ENCODE data around the gene MPPED2. TPM values are rescaled to one million over a fixed set of nuclear protein-coding genes. Genes with fewer than 3 reads are reported as not detected.

The MPPED2 gene
- total RNA-seq, 1 experiment from 2014 or later = 4.7 TPM

- no peak overlapping the region for H3K56ac ChIP-seq (ENCODE audit: insufficient read length, low read depth, low read length)
- H3K27me3 ChIP-seq (ENCODE audit: insufficient read depth, low read length) = no peaks in the 10 kb centered on the region
- H3K36me3 Mint-ChIP-seq (ENCODE audit: insufficient read depth in 1 of 3, low read depth in 3 of 3) = peaks cover 0 to 7% (median 0%) of the 10 kb centered on the region in 3 experiments; a peak in 3 of 7 replicates
- H2BK12ac ChIP-seq (ENCODE audit: insufficient read length, low read depth, low read length) = no peak overlapping the region
- no CpG with 5 or more reads among the region's 3 CpGs for WGBS (ENCODE audit: extremely low coverage, insufficient read length, low lambda C conversion rate)
- H3K14ac ChIP-seq (ENCODE audit: insufficient read depth, low read length) = no peak overlapping the region
- H4K5ac ChIP-seq (ENCODE audit: insufficient read length, low read depth, low read length) = no peak overlapping the region
- no peaks in the 10 kb centered on the region for H3K79me2 ChIP-seq (ENCODE audit: insufficient read depth, low read length)
- H3K4me1 Mint-ChIP-seq = peaks cover 43 to 46% of the 10 kb centered on the region in 2 experiments
- no peak overlapping the region for H3K4me2 ChIP-seq (ENCODE audit: insufficient read depth, insufficient read length, low read length)
- no peak overlapping the region for H2BK15ac ChIP-seq (ENCODE audit: low read depth, low read length)
- no peaks in the 10 kb centered on the region for H4K20me1 ChIP-seq (ENCODE audit: control insufficient read depth, insufficient read depth, insufficient read length)
- peaks cover 22% of the 10 kb centered on the region for H3K27me3 Mint-ChIP-seq (ENCODE audit: low read depth)
- no peak overlapping the region for H3K9ac ChIP-seq (ENCODE audit: extremely low read depth, insufficient read length, low read length)
- no peak for DNase-seq
- TF ChIP-seq, protein P1, sequence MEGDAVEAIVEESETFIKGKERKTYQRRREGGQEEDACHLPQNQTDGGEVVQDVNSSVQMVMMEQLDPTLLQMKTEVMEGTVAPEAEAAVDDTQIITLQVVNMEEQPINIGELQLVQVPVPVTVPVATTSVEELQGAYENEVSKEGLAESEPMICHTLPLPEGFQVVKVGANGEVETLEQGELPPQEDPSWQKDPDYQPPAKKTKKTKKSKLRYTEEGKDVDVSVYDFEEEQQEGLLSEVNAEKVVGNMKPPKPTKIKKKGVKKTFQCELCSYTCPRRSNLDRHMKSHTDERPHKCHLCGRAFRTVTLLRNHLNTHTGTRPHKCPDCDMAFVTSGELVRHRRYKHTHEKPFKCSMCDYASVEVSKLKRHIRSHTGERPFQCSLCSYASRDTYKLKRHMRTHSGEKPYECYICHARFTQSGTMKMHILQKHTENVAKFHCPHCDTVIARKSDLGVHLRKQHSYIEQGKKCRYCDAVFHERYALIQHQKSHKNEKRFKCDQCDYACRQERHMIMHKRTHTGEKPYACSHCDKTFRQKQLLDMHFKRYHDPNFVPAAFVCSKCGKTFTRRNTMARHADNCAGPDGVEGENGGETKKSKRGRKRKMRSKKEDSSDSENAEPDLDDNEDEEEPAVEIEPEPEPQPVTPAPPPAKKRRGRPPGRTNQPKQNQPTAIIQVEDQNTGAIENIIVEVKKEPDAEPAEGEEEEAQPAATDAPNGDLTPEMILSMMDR (conservative IDR thresholded peaks at IDR 0.05) = no peak
- H2BK120ac ChIP-seq (ENCODE audit: low read depth, low read length, poor library complexity, severe bottlenecking) = no peak overlapping the region
- H3K9me3 Mint-ChIP-seq = peaks cover 0 to 4% of the 10 kb centered on the region in 2 experiments; a peak in 1 of 5 replicates
- no peak overlapping the region for H3T11ph ChIP-seq (ENCODE audit: low read length)
- H3K4me1 ChIP-seq (ENCODE audit: insufficient read depth, low read length) = peaks cover 26% of the 10 kb centered on the region
- no peak overlapping the region for H4K91ac ChIP-seq (ENCODE audit: insufficient read length, low read depth, low read length)
- H2BK5ac ChIP-seq (ENCODE audit: insufficient read length, low read length) = no peak overlapping the region
- H2AK5ac ChIP-seq (ENCODE audit: insufficient read length, low read length) = no peak overlapping the region
- no peak overlapping the region for H3K4me3 Mint-ChIP-seq
- no peaks in the 10 kb centered on the region for H3K23me2 ChIP-seq (ENCODE audit: insufficient read length, low read depth, low read length, poor library complexity, severe bottlenecking)
- no peak overlapping the region for H4K8ac ChIP-seq (replicated peaks; ENCODE audit: insufficient read length, low read depth, low read length)
- no peak overlapping the region for H3K27ac Mint-ChIP-seq
- H3K4ac ChIP-seq (ENCODE audit: low read depth, low read length) = no peak overlapping the region
- no peak overlapping the region for H3K18ac ChIP-seq (ENCODE audit: insufficient read length, low read depth, low read length)
- no peaks in the 10 kb centered on the region for H3K79me1 ChIP-seq (ENCODE audit: insufficient read depth, low read depth, low read length, poor library complexity, severe bottlenecking)
- H3K9me3 ChIP-seq (ENCODE audit: control insufficient read depth, low read depth, low read length) = no peaks in the 10 kb centered on the region
- H3K23ac ChIP-seq (ENCODE audit: insufficient read length, low read depth, low read length) = no peak overlapping the region
- H2BK20ac ChIP-seq (ENCODE audit: low read depth, low read length, poor library complexity, severe bottlenecking) = no peak overlapping the region
- H2AFZ ChIP-seq (ENCODE audit: low read length) = no peak overlapping the region
- no peak overlapping the region for H3K27ac ChIP-seq (ENCODE audit: insufficient read length, low read depth, low read length)
These were observed 129.1 kb downstream of the MPPED2 start for GRCh38 chr11:30457087-30457486.

All from H9 (cell line).